Measurements from ENCODE around the gene CROCC2.

The CROCC2 gene

GRCh38 chr2:240954436-240955305, 48.5 kb downstream of the CROCC2 start:
- no peak for DNase-seq (ENCODE audit: low read depth in 2 of 2, low spot score in 1 of 2)

- no peak for DNase-seq (ENCODE audit: low read depth in 2 of 2, low spot score in 1 of 2)
Measured at GRCh38 chr2:240955306-240956170, 49.4 kb downstream of the CROCC2 start.

- no peak for DNase-seq (ENCODE audit: low read depth in 2 of 2, low spot score in 1 of 2)
Measured at GRCh38 chr2:240956171-240956934, 50.2 kb downstream of the CROCC2 start.

GRCh38 chr2:240956935-240957655, 51.0 kb downstream of the CROCC2 start:
- DNase-seq (ENCODE audit: low read depth in 2 of 2, low spot score in 1 of 2), result no peak

GRCh38 chr2:240957656-240958365, 51.7 kb downstream of the CROCC2 start:
- DNase-seq (ENCODE audit: low read depth in 2 of 2, low spot score in 1 of 2), result no peak

GRCh38 chr2:240958366-240959213, 52.5 kb downstream of the CROCC2 start:
- no peak for DNase-seq (ENCODE audit: low read depth in 2 of 2, low spot score in 1 of 2)

GRCh38 chr2:240959214-240959940, 53.2 kb downstream of the CROCC2 start:
- DNase-seq (ENCODE audit: low read depth in 2 of 2, low spot score in 1 of 2), result no peak

- DNase-seq (ENCODE audit: low read depth in 2 of 2, low spot score in 1 of 2), result no peak
Measured at GRCh38 chr2:240959941-240960308, 53.8 kb downstream of the CROCC2 start.

GRCh38 chr2:240960309-240960970, 54.3 kb downstream of the CROCC2 start:
- no peak for DNase-seq (ENCODE audit: low read depth in 2 of 2, low spot score in 1 of 2)

GRCh38 chr2:240960971-240961876, 55.1 kb downstream of the CROCC2 start:
- no peak for DNase-seq (ENCODE audit: low read depth in 2 of 2, low spot score in 1 of 2)

- DNase-seq (ENCODE audit: low read depth in 2 of 2, low spot score in 1 of 2), result no peak
Measured at GRCh38 chr2:240961910-240962299, 55.8 kb downstream of the CROCC2 start.

GRCh38 chr2:240962300-240963064, 56.3 kb downstream of the CROCC2 start:
- DNase-seq (ENCODE audit: low read depth in 2 of 2, low spot score in 1 of 2), result no peak

GRCh38 chr2:240963065-240963867, 57.1 kb downstream of the CROCC2 start:
- no peak for DNase-seq (ENCODE audit: low read depth in 2 of 2, low spot score in 1 of 2)

GRCh38 chr2:240963868-240964703, 58.0 kb downstream of the CROCC2 start:
- no peak for DNase-seq (ENCODE audit: low read depth in 2 of 2, low spot score in 1 of 2)

All from stimulated activated CD8-positive, alpha-beta memory T cell treated with anti-CD3 and anti-CD28 coated beads, Interleukin-4, amount 100 ng/mL, for 1 hour (primary cell).